Stimulated activated CD4-positive, alpha-beta T cell treated with anti-CD3 and anti-CD28 coated beads, Interleukin-2, amount 100 ng/mL, for 4 hours (primary cell): ENCODE data around the gene CNP.
"Not testable (repeated sequence)": the region's sequence is repeated elsewhere in the genome, so short reads cannot be mapped to it uniquely, and the experiment has no call there.

Source experiments
- DNase-seq: peaks from one replicate; pipeline ENCODE4 v3.0.0-alpha.2; 2020; ENCODE audit warnings: low read depth

Gene CNP

DNA sequence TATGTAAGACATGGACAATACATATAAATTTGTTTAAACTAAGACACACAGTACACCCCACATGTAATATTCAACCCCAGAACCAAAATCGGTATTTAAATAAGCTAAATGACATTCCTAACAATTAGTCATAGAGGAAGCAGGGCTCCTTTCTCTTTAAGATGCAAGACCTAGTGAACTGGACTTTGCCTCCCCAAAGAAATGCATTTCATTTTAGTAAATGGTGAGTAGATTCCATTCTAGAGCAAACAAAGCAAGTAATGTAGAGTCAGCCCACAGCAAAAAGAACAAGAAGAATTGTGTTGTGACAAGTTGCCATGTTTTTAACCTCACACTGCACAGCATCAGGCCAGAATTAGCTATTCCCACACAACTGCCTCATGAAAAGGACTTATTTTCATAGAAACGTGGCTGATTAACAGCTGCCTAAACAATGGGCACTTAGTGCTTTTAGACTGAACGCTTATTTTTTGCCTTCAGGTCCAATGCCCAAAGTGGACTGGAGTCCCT lies 36.3 kb downstream of the CNP start:
- no peak for DNase-seq

- no peak for DNase-seq
Observed at GRCh38 chr17:42005166-42005565, 38.6 kb downstream of the CNP start.

- DNase-seq: no peak
Observed at GRCh38 chr17:42009170-42009569, 42.6 kb downstream of the CNP start.

DNA sequence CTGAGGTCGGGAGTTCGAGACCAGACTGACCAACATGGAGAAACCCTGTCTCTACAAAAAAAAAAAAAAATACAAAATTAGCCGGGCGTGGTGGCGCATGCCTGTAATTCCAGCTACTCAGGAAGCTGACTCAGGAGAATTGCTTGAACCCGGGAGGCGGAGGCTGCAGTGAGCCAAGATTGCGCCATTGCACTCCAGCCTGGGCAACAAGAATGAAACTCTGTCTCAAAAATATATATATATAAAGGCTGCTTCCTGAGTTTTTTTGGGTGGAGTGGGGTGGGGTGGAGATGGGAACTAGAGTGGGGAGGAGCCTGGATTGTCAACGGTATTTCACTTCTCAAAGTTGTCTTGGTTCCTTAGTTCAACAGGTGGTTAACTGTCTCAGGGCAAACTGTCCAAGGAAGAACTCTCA lies 43.7 kb downstream of the CNP start:
- DNase-seq: not testable (repeated sequence)

DNA sequence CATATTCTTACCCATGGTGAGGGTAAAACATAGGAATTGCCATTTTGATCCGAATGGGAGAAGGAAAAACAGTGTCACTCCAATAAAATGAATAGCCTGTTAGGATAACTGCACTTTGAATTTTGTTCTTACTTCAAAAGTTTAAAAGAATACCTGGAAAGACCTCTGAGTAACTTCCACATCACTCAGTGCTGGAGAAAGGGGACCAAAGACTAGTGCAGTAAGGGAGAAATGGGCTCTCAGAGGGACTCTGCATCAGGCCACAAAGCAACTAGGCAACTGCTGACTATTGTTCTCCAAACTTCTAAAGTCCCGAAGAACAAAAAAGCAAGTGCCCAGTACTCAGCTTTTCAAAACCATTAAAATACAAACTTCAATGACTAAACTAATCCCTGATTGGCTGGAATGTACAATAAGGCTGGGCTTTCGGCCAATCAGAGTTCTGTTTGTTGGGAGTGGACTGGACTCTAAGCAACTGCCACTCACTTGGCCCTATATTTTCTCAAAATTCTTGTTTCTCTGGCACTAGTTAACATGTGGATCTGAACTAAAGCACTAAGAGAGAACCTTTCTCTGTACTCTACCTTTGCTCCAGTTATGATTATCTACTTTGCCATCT lies 44.4 kb downstream of the CNP start:
- no peak for DNase-seq

GRCh38 chr17:42012363-42012762 lies 45.8 kb downstream of the CNP start:
- DNase-seq: not testable (repeated sequence)

DNA sequence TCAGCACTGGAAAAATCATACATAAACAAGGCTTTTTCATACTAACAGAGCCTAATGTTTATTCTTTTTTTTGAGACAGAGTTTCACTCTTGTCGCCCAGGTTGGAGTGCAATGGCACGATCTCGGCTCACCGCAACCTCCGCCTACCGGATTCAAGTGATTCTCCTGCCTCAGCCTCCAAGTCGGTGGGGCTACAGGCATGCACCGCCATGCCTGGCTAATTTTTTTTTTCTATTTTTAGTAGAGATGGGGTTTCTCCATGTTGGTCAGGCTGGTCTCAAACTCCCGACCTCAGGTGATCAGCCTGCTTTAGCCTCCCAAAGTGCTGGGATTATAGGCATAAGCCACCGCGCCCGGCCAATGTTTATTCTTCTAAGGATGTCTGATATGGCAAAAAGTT lies 47.1 kb downstream of the CNP start:
- DNase-seq: not testable (repeated sequence)

DNA sequence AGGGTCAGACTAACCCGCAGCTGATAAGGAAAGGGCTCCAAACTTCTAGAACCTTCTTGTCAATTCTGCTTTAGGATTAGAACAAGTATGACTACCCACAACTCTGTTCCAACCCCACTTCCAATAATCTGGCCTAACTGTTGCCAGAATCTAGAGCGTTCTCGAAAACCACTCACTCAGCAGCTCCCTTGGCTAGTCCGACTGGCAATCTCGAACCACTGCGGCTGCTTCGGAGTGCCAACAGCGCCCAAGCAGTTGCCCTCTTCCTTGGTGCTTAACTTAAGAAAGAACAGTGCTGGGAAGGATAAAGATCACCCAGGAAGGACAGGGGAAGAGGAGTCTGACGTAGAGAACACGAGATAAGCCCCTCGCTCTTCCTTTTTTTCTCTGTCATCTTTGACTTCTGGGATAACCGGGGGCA lies 49.8 kb downstream of the CNP start:
- DNase-seq: no peak

- DNase-seq: peak; percentile 87
Observed at GRCh38 chr17:42016941-42017865, 50.6 kb downstream of the CNP start, which contains the start of gene DNAJC7. Gene DNAJC7, minus strand, starts transcription at chr17:42017439. Its CDS starts 23 bp downstream, at chr17:42017416.

GRCh38 chr17:42017866-42018200 lies 51.2 kb downstream of the CNP start:
- DNase-seq: no peak

DNA sequence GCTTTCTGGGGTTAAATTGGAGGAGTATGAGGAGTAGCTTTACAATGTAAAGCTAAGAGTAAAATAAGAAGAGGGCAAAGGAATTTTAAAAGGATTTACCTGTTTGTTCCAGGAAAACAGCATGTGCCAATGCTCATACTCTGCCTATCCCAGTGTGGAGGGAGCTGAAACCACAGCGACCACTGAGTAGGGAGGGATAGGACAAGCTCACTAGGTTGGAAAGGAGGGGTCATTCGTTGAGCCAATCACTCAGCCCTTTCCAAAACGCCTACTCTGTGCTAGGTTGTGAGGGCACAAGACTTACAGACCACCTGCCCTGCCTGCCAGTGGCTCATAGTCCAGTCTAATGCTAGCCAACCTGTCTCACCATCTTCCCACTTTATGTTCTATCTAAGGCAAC lies 51.7 kb downstream of the CNP start:
- DNase-seq: no peak

- no peak for DNase-seq
Observed at GRCh38 chr17:42018988-42019387, 52.4 kb downstream of the CNP start.

DNA sequence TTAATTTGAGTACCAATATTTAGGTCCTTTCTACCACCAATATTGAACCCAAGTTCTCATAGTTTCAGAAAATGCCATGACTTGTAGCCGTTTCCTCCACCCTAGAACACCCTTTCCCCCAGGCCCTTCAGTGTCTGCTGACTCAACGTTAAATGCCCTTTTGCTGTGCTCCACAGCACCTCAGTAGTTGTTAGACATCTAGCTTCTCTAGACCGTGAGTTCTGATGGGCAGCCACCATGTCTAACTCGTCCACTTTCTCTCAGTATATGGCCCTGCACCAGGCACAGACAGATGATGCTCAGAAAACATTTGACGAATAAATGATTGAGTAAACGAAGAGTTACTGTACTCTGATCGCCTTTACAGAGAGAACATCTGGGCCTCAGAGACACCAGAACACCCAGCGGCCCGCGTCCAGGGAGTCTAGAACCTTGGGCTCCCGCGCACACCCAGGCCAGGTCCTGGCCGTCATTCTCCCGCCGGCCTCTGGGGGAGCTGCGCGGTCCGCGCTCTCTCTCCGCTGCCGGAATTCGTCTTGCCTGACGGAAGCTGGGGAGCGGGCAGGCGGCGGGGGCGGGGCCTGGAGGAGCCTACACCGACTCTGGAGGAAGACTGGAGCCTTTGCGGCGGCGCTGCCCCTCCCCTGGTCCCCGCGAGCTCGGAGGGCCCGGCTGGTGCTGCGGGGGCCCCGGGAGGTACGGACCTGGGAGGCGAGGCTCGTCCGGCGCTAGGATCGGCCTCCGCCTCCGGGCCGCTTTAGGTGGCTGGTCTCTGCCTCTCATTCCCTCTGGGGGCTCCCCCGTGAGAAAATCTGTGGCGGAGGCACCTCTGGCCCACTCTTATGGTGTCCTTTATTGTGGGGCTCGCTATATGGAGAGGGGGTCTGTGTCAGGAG lies 53.2 kb downstream of the CNP start, which contains the start of gene NKIRAS2:
TSS of gene NKIRAS2 (plus strand) at position 582 of the 896 bp plus-strand sequence. CDS start 1,488 bp downstream, outside the sequence.
- DNase-seq: peak; percentile 91

- DNase-seq: not testable (repeated sequence)
Observed at GRCh38 chr17:42020845-42021244, 54.2 kb downstream of the CNP start.

- no peak for DNase-seq
Observed at GRCh38 chr17:42023524-42024349, 57.1 kb downstream of the CNP start.

DNA sequence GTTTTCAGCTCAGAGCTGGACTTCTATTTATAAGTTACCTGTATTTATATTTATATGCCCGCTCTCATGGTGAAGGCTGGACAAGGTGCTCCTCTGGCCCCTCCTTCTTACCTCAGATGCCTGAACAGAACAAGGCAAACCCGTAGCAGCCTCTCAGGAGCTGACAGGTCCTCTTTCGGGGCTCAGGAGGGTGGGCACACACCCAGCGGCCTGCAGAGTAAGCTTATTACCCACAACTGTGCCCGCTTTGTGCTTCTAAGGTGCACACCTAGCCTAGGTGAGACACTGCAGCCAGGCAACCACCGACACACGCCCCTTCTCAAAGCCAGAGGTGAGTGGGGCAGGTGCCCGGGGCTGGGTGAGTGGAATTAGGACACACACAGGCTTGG lies 58.6 kb downstream of the CNP start:
- no peak for DNase-seq

DNA sequence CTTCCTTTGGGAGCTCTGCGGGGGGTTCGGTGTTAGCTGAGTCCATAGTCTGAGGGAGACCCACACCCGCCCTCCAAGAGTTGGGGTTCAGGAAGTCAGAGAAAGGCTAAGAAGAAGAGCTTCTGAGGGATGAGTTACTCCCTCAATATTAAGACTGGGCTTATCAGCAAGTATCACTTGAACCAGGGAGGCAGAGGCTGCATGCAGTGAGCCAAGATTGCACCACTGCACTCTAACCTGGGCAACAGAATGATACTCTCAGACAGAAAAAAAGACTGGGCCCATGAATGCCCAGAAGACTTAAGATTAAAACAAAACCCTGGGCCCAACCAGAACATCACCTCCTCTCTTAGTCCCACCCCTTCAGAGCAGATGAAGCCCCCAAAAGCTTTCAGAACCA lies 59.3 kb downstream of the CNP start:
- DNase-seq: no peak

- DNase-seq: no peak
Observed at GRCh38 chr17:42026857-42027589, 60.4 kb downstream of the CNP start.
